ENCODE measurements around the gene LST1. TPM values are rescaled to one million over a fixed set of nuclear protein-coding genes. Genes with fewer than 3 reads are reported as not detected.

LST1 gene
- total RNA-seq, 1 experiment from 2014 or later, result 0.66 TPM

DNA sequence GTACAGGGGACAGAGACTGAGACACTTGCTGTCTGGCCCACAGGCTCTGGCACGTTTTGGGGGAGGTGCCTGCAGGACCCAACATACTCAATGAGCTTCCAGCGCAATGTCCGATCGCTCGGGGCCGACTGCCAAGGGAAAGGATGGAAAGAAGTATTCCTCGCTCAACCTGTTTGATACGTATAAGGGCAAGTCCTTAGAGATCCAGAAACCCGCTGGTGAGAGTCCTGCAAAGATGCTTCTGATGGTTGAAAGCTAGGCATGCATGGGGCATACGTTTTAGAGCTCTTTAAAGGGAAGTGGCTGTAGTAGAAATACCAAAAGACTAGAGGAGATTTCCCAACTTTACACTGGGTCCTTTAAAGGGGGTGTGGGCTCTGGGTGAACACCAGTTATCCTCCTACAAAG is 36.6 kb downstream of the LST1 start:
- peaks cover 63% of the 10 kb centered on the region for H3K36me3 Mint-ChIP-seq
- H3K27me3 Mint-ChIP-seq (ENCODE audit: low read depth), result no peaks in the 10 kb centered on the region; the same call in 1 of the 2 replicates
- DNase-seq (ENCODE audit: low spot score) (no peak), ATAC-seq (no peak)
- CTCF ChIA-PET, result interaction anchor here (0.7 to 2.1 kb wide), 4 partner anchors 24 to 147 kb away, joined by 3 to 16 read pairs (median 4); partner anchors contain the start of genes ATP6V1G2 and NFKBIL1
- H3K4me3 Mint-ChIP-seq, result peak overlapping the region; percentile 92
- TF ChIP-seq, protein P1, sequence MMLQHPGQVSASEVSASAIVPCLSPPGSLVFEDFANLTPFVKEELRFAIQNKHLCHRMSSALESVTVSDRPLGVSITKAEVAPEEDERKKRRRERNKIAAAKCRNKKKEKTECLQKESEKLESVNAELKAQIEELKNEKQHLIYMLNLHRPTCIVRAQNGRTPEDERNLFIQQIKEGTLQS (CRISPR knock-in tag; conservative IDR thresholded peaks at IDR 0.05), result no peak
- TF ChIP-seq IRF2 (CRISPR knock-in tag; IDR thresholded peaks at IDR 0.05; ENCODE audit: borderline replicate concordance, low read depth) (no peak), JAZF1 (CRISPR knock-in tag; IDR thresholded peaks at IDR 0.05) (no peak), CREM (CRISPR knock-in tag; IDR thresholded peaks at IDR 0.05) (no peak), NFATC4 (CRISPR knock-in tag; IDR thresholded peaks at IDR 0.05) (no peak), CREB1 (CRISPR knock-in tag; IDR thresholded peaks at IDR 0.05) (no peak), SOX15 (CRISPR knock-in tag; IDR thresholded peaks at IDR 0.05) (no peak), ZNF317 (CRISPR knock-in tag; IDR thresholded peaks at IDR 0.05; ENCODE audit: borderline replicate concordance, low read depth) (no peak), TEAD1 (CRISPR knock-in tag; IDR thresholded peaks at IDR 0.05) (no peak)
- TF ChIP-seq, protein P2, sequence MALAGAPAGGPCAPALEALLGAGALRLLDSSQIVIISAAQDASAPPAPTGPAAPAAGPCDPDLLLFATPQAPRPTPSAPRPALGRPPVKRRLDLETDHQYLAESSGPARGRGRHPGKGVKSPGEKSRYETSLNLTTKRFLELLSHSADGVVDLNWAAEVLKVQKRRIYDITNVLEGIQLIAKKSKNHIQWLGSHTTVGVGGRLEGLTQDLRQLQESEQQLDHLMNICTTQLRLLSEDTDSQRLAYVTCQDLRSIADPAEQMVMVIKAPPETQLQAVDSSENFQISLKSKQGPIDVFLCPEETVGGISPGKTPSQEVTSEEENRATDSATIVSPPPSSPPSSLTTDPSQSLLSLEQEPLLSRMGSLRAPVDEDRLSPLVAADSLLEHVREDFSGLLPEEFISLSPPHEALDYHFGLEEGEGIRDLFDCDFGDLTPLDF (CRISPR knock-in tag; IDR thresholded peaks at IDR 0.05), result no peak
- TF ChIP-seq, protein P3, sequence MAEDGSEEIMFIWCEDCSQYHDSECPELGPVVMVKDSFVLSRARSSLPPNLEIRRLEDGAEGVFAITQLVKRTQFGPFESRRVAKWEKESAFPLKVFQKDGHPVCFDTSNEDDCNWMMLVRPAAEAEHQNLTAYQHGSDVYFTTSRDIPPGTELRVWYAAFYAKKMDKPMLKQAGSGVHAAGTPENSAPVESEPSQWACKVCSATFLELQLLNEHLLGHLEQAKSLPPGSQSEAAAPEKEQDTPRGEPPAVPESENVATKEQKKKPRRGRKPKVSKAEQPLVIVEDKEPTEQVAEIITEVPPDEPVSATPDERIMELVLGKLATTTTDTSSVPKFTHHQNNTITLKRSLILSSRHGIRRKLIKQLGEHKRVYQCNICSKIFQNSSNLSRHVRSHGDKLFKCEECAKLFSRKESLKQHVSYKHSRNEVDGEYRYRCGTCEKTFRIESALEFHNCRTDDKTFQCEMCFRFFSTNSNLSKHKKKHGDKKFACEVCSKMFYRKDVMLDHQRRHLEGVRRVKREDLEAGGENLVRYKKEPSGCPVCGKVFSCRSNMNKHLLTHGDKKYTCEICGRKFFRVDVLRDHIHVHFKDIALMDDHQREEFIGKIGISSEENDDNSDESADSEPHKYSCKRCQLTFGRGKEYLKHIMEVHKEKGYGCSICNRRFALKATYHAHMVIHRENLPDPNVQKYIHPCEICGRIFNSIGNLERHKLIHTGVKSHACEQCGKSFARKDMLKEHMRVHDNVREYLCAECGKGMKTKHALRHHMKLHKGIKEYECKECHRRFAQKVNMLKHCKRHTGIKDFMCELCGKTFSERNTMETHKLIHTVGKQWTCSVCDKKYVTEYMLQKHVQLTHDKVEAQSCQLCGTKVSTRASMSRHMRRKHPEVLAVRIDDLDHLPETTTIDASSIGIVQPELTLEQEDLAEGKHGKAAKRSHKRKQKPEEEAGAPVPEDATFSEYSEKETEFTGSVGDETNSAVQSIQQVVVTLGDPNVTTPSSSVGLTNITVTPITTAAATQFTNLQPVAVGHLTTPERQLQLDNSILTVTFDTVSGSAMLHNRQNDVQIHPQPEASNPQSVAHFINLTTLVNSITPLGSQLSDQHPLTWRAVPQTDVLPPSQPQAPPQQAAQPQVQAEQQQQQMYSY (CRISPR knock-in tag; IDR thresholded peaks at IDR 0.05), result no peak
- TF ChIP-seq, protein P4, sequence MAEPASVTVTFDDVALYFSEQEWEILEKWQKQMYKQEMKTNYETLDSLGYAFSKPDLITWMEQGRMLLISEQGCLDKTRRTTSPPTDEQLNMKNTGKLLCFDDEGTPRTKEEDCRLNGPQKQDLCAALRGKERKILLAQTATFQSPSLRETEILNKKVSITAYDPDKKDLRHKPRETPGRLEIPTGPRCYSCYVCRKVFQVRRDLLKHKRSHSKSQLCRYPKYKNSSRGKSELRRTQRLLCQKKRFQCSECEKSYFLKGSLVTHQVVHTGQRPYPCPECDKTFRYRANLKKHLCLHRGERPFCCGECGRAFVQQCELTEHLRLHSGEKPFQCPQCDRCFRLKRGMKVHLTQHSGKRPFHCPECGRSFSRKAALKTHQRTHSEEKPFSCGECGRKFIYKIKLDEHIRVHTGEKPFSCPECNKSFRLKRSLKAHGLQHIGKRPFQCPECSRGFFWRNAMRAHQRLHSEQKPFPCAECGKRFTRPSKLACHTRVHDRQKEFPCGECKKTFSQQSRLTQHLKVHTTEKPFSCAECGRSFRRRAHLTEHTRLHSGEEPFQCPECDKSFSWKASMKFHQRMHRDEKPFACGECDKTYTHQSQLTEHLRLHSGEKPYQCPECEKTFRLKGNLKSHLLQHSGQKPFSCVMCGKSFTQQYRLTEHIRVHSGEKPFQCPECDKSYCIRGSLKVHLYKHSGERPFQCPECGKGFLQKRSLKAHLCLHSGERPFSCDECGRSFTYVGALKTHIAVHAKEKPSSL (CRISPR knock-in tag; conservative IDR thresholded peaks at IDR 0.05), result no peak
- TF ChIP-seq, protein P5, sequence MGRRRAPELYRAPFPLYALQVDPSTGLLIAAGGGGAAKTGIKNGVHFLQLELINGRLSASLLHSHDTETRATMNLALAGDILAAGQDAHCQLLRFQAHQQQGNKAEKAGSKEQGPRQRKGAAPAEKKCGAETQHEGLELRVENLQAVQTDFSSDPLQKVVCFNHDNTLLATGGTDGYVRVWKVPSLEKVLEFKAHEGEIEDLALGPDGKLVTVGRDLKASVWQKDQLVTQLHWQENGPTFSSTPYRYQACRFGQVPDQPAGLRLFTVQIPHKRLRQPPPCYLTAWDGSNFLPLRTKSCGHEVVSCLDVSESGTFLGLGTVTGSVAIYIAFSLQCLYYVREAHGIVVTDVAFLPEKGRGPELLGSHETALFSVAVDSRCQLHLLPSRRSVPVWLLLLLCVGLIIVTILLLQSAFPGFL (CRISPR knock-in tag; IDR thresholded peaks at IDR 0.05; ENCODE audit: borderline replicate concordance), result no peak
- POLR2A ChIA-PET, result interaction anchor here (0.6 to 1.9 kb wide), 6 partner anchors 16 to 568 kb away, joined by 3 to 8 read pairs (median 7); partner anchors contain the start of genes ATP6V1G2, BAG6 and DDX39B
- peaks cover 13% of the 10 kb centered on the region for H3K4me1 Mint-ChIP-seq
- no peaks in the 10 kb centered on the region for H3K9me3 Mint-ChIP-seq
- peak overlapping the region; percentile 95 for H3K27ac Mint-ChIP-seq

DNA sequence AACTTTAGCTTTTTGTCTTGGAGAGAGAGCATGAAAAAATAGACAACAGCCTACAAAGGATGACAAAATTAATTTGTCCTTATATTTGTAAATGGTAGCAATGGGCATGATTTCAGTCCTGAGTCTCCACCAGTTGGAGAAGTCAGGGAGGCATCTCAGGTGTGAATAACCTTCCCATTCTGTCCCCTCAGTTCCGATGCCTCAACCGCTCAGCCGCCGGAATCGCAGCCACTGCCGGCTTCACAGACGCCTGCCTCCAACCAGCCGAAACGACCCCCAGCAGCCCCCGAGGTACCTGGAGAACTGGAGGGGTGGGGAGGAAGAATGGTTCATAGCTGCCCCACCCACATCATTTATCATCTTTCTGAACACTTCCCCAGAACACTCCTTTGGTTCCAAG is 38.0 kb downstream of the LST1 start:
- no peaks in the 10 kb centered on the region for H3K9me3 Mint-ChIP-seq
- H3K27me3 Mint-ChIP-seq (ENCODE audit: low read depth), result no peaks in the 10 kb centered on the region; the same call in 1 of the 2 replicates
- H3K4me1 Mint-ChIP-seq, result peaks cover 13% of the 10 kb centered on the region
- H3K36me3 Mint-ChIP-seq, result peaks cover 77% of the 10 kb centered on the region
- ChIA-PET POLR2A (no interaction called here), CTCF (no interaction called here)
- H3K27ac Mint-ChIP-seq, result peak overlapping the region; percentile 91; the same call in 1 of the 2 replicates
- DNase-seq (ENCODE audit: low spot score), result no peak
- ATAC-seq, result no peak
- H3K4me3 Mint-ChIP-seq, result no peak overlapping the region
- TF ChIP-seq ETV6 (CRISPR knock-in tag; IDR thresholded peaks at IDR 0.05) (no peak), GABPB1 (CRISPR knock-in tag; IDR thresholded peaks at IDR 0.05) (no peak), IRF2 (CRISPR knock-in tag; IDR thresholded peaks at IDR 0.05; ENCODE audit: borderline replicate concordance, low read depth) (no peak), SMAD4 (CRISPR knock-in tag; IDR thresholded peaks at IDR 0.05) (no peak)
- TF ChIP-seq, protein P6, sequence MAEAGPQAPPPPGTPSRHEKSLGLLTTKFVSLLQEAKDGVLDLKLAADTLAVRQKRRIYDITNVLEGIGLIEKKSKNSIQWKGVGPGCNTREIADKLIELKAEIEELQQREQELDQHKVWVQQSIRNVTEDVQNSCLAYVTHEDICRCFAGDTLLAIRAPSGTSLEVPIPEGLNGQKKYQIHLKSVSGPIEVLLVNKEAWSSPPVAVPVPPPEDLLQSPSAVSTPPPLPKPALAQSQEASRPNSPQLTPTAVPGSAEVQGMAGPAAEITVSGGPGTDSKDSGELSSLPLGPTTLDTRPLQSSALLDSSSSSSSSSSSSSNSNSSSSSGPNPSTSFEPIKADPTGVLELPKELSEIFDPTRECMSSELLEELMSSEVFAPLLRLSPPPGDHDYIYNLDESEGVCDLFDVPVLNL (CRISPR knock-in tag; IDR thresholded peaks at IDR 0.05; ENCODE audit: borderline replicate concordance, low read depth), result no peak
- TF ChIP-seq, protein P7, sequence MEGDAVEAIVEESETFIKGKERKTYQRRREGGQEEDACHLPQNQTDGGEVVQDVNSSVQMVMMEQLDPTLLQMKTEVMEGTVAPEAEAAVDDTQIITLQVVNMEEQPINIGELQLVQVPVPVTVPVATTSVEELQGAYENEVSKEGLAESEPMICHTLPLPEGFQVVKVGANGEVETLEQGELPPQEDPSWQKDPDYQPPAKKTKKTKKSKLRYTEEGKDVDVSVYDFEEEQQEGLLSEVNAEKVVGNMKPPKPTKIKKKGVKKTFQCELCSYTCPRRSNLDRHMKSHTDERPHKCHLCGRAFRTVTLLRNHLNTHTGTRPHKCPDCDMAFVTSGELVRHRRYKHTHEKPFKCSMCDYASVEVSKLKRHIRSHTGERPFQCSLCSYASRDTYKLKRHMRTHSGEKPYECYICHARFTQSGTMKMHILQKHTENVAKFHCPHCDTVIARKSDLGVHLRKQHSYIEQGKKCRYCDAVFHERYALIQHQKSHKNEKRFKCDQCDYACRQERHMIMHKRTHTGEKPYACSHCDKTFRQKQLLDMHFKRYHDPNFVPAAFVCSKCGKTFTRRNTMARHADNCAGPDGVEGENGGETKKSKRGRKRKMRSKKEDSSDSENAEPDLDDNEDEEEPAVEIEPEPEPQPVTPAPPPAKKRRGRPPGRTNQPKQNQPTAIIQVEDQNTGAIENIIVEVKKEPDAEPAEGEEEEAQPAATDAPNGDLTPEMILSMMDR (IDR thresholded peaks at IDR 0.05), result no peak
- TF ChIP-seq, protein P8, sequence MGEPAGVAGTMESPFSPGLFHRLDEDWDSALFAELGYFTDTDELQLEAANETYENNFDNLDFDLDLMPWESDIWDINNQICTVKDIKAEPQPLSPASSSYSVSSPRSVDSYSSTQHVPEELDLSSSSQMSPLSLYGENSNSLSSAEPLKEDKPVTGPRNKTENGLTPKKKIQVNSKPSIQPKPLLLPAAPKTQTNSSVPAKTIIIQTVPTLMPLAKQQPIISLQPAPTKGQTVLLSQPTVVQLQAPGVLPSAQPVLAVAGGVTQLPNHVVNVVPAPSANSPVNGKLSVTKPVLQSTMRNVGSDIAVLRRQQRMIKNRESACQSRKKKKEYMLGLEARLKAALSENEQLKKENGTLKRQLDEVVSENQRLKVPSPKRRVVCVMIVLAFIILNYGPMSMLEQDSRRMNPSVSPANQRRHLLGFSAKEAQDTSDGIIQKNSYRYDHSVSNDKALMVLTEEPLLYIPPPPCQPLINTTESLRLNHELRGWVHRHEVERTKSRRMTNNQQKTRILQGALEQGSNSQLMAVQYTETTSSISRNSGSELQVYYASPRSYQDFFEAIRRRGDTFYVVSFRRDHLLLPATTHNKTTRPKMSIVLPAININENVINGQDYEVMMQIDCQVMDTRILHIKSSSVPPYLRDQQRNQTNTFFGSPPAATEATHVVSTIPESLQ (CRISPR knock-in tag; IDR thresholded peaks at IDR 0.05), result no peak

Measured in WTC11 (cell line).